ENCODE measurements around the gene KCTD17.

Gene KCTD17

DNA sequence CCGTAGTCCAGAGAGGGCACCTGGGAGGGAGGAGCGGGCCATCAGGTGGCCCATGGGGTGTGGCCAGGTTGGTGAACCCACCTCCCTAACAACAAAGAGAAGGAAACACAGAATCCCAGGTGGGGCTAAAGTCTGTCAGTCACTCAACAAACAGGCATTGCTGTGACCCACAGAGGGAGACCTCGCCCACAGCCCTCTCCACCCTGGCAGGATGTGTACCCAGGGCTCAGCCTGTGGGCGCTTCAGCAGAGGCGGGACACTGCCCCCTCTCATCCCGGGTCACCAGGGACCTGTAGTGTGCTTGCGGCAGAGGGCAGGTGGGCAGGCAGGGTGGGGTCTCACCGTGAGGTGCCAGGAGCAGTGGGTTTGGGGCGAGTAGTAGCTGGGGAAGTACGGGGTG, 32.8 kb downstream of the KCTD17 start:
- ChIA-PET CTCF (no interaction called here), POLR2A (no interaction called here)
- WGBS (ENCODE audit: insufficient coverage), result 93% methylated on average over 6 of the region's 10 CpGs
- Histone ChIP-seq H3K4me3 (ENCODE audit: control insufficient read depth in 1 of 7, extremely low read depth in 1 of 7, insufficient read depth in 4 of 7, low read depth in 2 of 7, low read length in 6 of 7) (no peak overlapping the region), H3K27ac (ENCODE audit: insufficient read depth in 1 of 2, low read depth in 1 of 2, low read length in 2 of 2, poor library complexity in 1 of 2, severe bottlenecking in 2 of 2) (no peak overlapping the region), H3K4me1 (ENCODE audit: control extremely low read depth in 1 of 4, control insufficient read depth in 4 of 4, insufficient read depth in 4 of 4, low read length in 3 of 4) (peaks cover 0 to 9% (median 6%) of the 10 kb centered on the region in 4 experiments), H3K27me3 (replicated peaks in 2 of 5; ENCODE audit: control insufficient read depth in 4 of 5, insufficient read depth in 5 of 5, low read length in 4 of 5) (peaks cover 0 to 14% (median 0%) of the 10 kb centered on the region in 5 experiments), H3K36me3 (ENCODE audit: control insufficient read depth in 4 of 4, insufficient read depth in 4 of 4, low read length in 3 of 4) (no peaks in the 10 kb centered on the region), H3K9me3 (ENCODE audit: control extremely low read depth in 1 of 5, control insufficient read depth in 4 of 5, insufficient read depth in 2 of 5, low read depth in 1 of 5, low read length in 4 of 5) (no peaks in the 10 kb centered on the region)
- DNase-seq, result no peak

DNA sequence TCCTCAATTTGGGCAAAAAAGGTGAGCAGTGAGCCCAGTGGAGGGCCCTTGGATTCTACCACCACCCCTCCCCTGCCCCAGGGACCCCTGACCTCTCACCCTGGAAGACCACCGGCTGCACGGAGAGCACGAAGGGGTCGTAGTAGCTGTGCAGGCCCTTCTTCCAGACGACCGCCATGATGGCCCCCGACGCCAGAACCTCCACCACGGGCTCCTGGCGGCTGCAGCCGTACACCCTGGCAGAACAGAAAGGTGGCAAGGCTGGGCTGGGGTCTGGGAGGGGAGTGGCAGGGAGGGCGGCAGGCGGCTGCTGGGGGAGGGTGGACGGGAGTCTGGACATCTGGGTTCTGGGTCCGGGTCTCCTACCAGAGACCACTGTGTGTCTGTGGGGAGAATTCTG, 34.6 kb downstream of the KCTD17 start:
- H3K36me3 ChIP-seq (ENCODE audit: control insufficient read depth in 4 of 4, insufficient read depth in 4 of 4, low read length in 3 of 4), result no peaks in the 10 kb centered on the region
- no peaks in the 10 kb centered on the region for H3K4me1 ChIP-seq (ENCODE audit: control extremely low read depth in 1 of 4, control insufficient read depth in 4 of 4, insufficient read depth in 4 of 4, low read length in 3 of 4)
- peaks cover 0 to 14% (median 0%) of the 10 kb centered on the region in 5 experiments for H3K27me3 ChIP-seq (replicated peaks in 2 of 5; ENCODE audit: control insufficient read depth in 4 of 5, insufficient read depth in 5 of 5, low read length in 4 of 5)
- CTCF ChIA-PET, result no interaction called here
- no peaks in the 10 kb centered on the region for H3K9me3 ChIP-seq (ENCODE audit: control extremely low read depth in 1 of 5, control insufficient read depth in 4 of 5, insufficient read depth in 2 of 5, low read depth in 1 of 5, low read length in 4 of 5)
- no peak overlapping the region for H3K27ac ChIP-seq (ENCODE audit: insufficient read depth in 1 of 2, low read depth in 1 of 2, low read length in 2 of 2, poor library complexity in 1 of 2, severe bottlenecking in 2 of 2)
- POLR2A ChIA-PET, result no interaction called here
- no peak for DNase-seq
- no peak overlapping the region for H3K4me3 ChIP-seq (ENCODE audit: control insufficient read depth in 1 of 7, extremely low read depth in 1 of 7, insufficient read depth in 4 of 7, low read depth in 2 of 7, low read length in 6 of 7)
- WGBS (ENCODE audit: insufficient coverage), result 89% methylated on average over 14 of the region's 15 CpGs

- Histone ChIP-seq H3K4me3 (ENCODE audit: control insufficient read depth in 1 of 7, extremely low read depth in 1 of 7, insufficient read depth in 4 of 7, low read depth in 2 of 7, low read length in 6 of 7) (no peak overlapping the region), H3K27ac (ENCODE audit: insufficient read depth in 1 of 2, low read depth in 1 of 2, low read length in 2 of 2, poor library complexity in 1 of 2, severe bottlenecking in 2 of 2) (no peak overlapping the region), H3K9me3 (ENCODE audit: control extremely low read depth in 1 of 5, control insufficient read depth in 4 of 5, insufficient read depth in 2 of 5, low read depth in 1 of 5, low read length in 4 of 5) (no peaks in the 10 kb centered on the region), H3K27me3 (replicated peaks in 2 of 5; ENCODE audit: control insufficient read depth in 4 of 5, insufficient read depth in 5 of 5, low read length in 4 of 5) (peaks cover 0 to 14% (median 0%) of the 10 kb centered on the region in 5 experiments), H3K36me3 (ENCODE audit: control insufficient read depth in 4 of 4, insufficient read depth in 4 of 4, low read length in 3 of 4) (no peaks in the 10 kb centered on the region), H3K4me1 (ENCODE audit: control extremely low read depth in 1 of 4, control insufficient read depth in 4 of 4, insufficient read depth in 4 of 4, low read length in 3 of 4) (no peaks in the 10 kb centered on the region)
- DNase-seq, result no peak
- POLR2A ChIA-PET, result no interaction called here
- WGBS (ENCODE audit: insufficient coverage), result 75% methylated on average over 4 of the region's 6 CpGs
- CTCF ChIA-PET, result interaction anchor here (0.7 to 2.0 kb wide), 3 partner anchors 8 to 12 kb away, joined by 3 to 6 read pairs (median 3); no protein-coding TSS in a partner anchor
Observed at GRCh38 chr22:37088108-37088605, 36.6 kb downstream of the KCTD17 start.

DNA sequence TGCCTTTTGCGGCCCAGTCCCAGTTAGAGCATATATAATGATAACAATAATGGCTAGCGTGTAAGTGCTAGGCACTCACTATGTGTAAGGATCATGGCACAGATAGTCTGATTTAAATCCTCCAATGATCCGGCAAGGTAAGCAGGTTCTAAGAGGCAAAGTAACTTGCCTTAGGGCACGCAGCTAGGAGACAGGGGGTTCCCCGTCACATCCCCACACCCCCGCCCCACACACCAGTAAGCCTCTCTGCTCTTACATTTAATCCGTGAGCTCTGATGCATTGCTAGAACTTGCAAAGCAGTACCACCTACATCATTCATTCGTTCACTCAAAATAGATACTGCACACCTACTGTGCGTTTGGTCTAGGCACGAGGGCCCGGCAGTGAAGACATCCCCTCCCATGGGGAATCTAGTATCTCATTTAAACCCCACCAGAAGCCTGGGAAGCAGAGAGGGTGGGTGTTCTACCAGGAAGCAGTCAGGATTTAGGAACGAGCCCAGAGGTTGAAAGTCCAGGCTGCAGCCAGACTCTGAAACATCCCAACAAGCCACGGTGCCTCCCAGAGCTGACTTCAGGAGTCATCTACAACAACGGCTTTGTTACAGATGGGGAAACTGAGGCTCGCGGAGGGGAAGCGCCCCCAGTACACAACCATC, 37.3 kb downstream of the KCTD17 start:
- no peak overlapping the region for H3K27ac ChIP-seq (ENCODE audit: insufficient read depth in 1 of 2, low read depth in 1 of 2, low read length in 2 of 2, poor library complexity in 1 of 2, severe bottlenecking in 2 of 2)
- POLR2A ChIA-PET, result no interaction called here
- H3K4me3 ChIP-seq (ENCODE audit: control insufficient read depth in 1 of 7, extremely low read depth in 1 of 7, insufficient read depth in 4 of 7, low read depth in 2 of 7, low read length in 6 of 7), result no peak overlapping the region
- DNase-seq, result no peak
- H3K27me3 ChIP-seq (replicated peaks in 2 of 5; ENCODE audit: control insufficient read depth in 4 of 5, insufficient read depth in 5 of 5, low read length in 4 of 5), result peaks cover 0 to 14% (median 0%) of the 10 kb centered on the region in 5 experiments
- H3K36me3 ChIP-seq (ENCODE audit: control insufficient read depth in 4 of 4, insufficient read depth in 4 of 4, low read length in 3 of 4), result no peaks in the 10 kb centered on the region
- no peaks in the 10 kb centered on the region for H3K4me1 ChIP-seq (ENCODE audit: control extremely low read depth in 1 of 4, control insufficient read depth in 4 of 4, insufficient read depth in 4 of 4, low read length in 3 of 4)
- 88% methylated on average over 11 of the region's 17 CpGs for WGBS (ENCODE audit: insufficient coverage)
- no peaks in the 10 kb centered on the region for H3K9me3 ChIP-seq (ENCODE audit: control extremely low read depth in 1 of 5, control insufficient read depth in 4 of 5, insufficient read depth in 2 of 5, low read depth in 1 of 5, low read length in 4 of 5)
- CTCF ChIA-PET, result interaction anchor here (2.0 kb wide), 1 partner anchor 9 kb away, joined by 6 read pairs; no protein-coding TSS in a partner anchor

- Histone ChIP-seq H3K27me3 (replicated peaks in 2 of 5; ENCODE audit: control insufficient read depth in 4 of 5, insufficient read depth in 5 of 5, low read length in 4 of 5) (peaks cover 0 to 14% (median 0%) of the 10 kb centered on the region in 5 experiments), H3K36me3 (ENCODE audit: control insufficient read depth in 4 of 4, insufficient read depth in 4 of 4, low read length in 3 of 4) (no peaks in the 10 kb centered on the region), H3K27ac (ENCODE audit: insufficient read depth in 1 of 2, low read depth in 1 of 2, low read length in 2 of 2, poor library complexity in 1 of 2, severe bottlenecking in 2 of 2) (no peak overlapping the region), H3K4me3 (ENCODE audit: control insufficient read depth in 1 of 7, extremely low read depth in 1 of 7, insufficient read depth in 4 of 7, low read depth in 2 of 7, low read length in 6 of 7) (no peak overlapping the region), H3K9me3 (ENCODE audit: control extremely low read depth in 1 of 5, control insufficient read depth in 4 of 5, insufficient read depth in 2 of 5, low read depth in 1 of 5, low read length in 4 of 5) (no peaks in the 10 kb centered on the region), H3K4me1 (ENCODE audit: control extremely low read depth in 1 of 4, control insufficient read depth in 4 of 4, insufficient read depth in 4 of 4, low read length in 3 of 4) (no peaks in the 10 kb centered on the region)
- CTCF ChIA-PET, result interaction anchor here (1.4 kb wide), 1 partner anchor 10 kb away, joined by 5 read pairs; no protein-coding TSS in a partner anchor
- POLR2A ChIA-PET, result no interaction called here
- DNase-seq, result no peak
- WGBS (ENCODE audit: insufficient coverage), result 87% methylated on average over 12 of the region's 12 CpGs
Observed at GRCh38 chr22:37089434-37089833, 37.9 kb downstream of the KCTD17 start.

- WGBS (ENCODE audit: insufficient coverage), result 99% methylated on average over 6 of the region's 9 CpGs
- H3K9me3 ChIP-seq (ENCODE audit: control extremely low read depth in 1 of 5, control insufficient read depth in 4 of 5, insufficient read depth in 2 of 5, low read depth in 1 of 5, low read length in 4 of 5), result no peaks in the 10 kb centered on the region
- ChIA-PET CTCF (interaction anchor here (0.6 to 1.4 kb wide), 3 partner anchors 9 to 70 kb away, joined by 4 to 5 read pairs (median 4); no protein-coding TSS in a partner anchor), POLR2A (no interaction called here)
- H3K36me3 ChIP-seq (ENCODE audit: control insufficient read depth in 4 of 4, insufficient read depth in 4 of 4, low read length in 3 of 4), result no peaks in the 10 kb centered on the region
- H3K27ac ChIP-seq (ENCODE audit: insufficient read depth in 1 of 2, low read depth in 1 of 2, low read length in 2 of 2, poor library complexity in 1 of 2, severe bottlenecking in 2 of 2), result no peak overlapping the region
- H3K4me1 ChIP-seq (ENCODE audit: control extremely low read depth in 1 of 4, control insufficient read depth in 4 of 4, insufficient read depth in 4 of 4, low read length in 3 of 4), result no peaks in the 10 kb centered on the region
- no peak overlapping the region for H3K4me3 ChIP-seq (ENCODE audit: control insufficient read depth in 1 of 7, extremely low read depth in 1 of 7, insufficient read depth in 4 of 7, low read depth in 2 of 7, low read length in 6 of 7)
- no peak for DNase-seq
- H3K27me3 ChIP-seq (replicated peaks in 2 of 5; ENCODE audit: control insufficient read depth in 4 of 5, insufficient read depth in 5 of 5, low read length in 4 of 5), result peaks cover 0 to 24% (median 4%) of the 10 kb centered on the region in 5 experiments
Observed at GRCh38 chr22:37090920-37091695, 39.6 kb downstream of the KCTD17 start.

- Histone ChIP-seq H3K4me3 (ENCODE audit: control insufficient read depth in 1 of 7, extremely low read depth in 1 of 7, insufficient read depth in 4 of 7, low read depth in 2 of 7, low read length in 6 of 7) (no peak overlapping the region), H3K9me3 (ENCODE audit: control extremely low read depth in 1 of 5, control insufficient read depth in 4 of 5, insufficient read depth in 2 of 5, low read depth in 1 of 5, low read length in 4 of 5) (no peaks in the 10 kb centered on the region), H3K27ac (ENCODE audit: insufficient read depth in 1 of 2, low read depth in 1 of 2, low read length in 2 of 2, poor library complexity in 1 of 2, severe bottlenecking in 2 of 2) (no peak overlapping the region), H3K27me3 (replicated peaks in 2 of 5; ENCODE audit: control insufficient read depth in 4 of 5, insufficient read depth in 5 of 5, low read length in 4 of 5) (peaks cover 0 to 27% (median 7%) of the 10 kb centered on the region in 5 experiments), H3K36me3 (ENCODE audit: control insufficient read depth in 4 of 4, insufficient read depth in 4 of 4, low read length in 3 of 4) (no peaks in the 10 kb centered on the region), H3K4me1 (ENCODE audit: control extremely low read depth in 1 of 4, control insufficient read depth in 4 of 4, insufficient read depth in 4 of 4, low read length in 3 of 4) (no peaks in the 10 kb centered on the region)
- 95% methylated on average over 6 of the region's 7 CpGs for WGBS (ENCODE audit: insufficient coverage)
- ChIA-PET POLR2A (no interaction called here), CTCF (interaction anchor here (0.6 to 1.1 kb wide), 3 partner anchors 14 to 69 kb away, joined by 3 to 4 read pairs (median 4); no protein-coding TSS in a partner anchor)
- no peak for DNase-seq
Observed at GRCh38 chr22:37091994-37092393, 40.5 kb downstream of the KCTD17 start.
